Endothelial cell of umbilical vein (primary cell): ENCODE results near the gene INPP5A.

Experiments
- CTCF ChIP-seq, 2 donors: IDR thresholded peaks; 1 replicate in 1 of 2; 2 replicates in 1 of 2; pipeline ENCODE4 v1.5.1; 2011; ENCODE audit warnings: low read length in 2 of 2, mild to moderate bottlenecking in 2 of 2, moderate library complexity in 2 of 2, control low read depth in 1 of 2, inconsistent platforms in 1 of 2, low read depth in 1 of 2; ENCODE audit not compliant: insufficient read depth in 1 of 2; ENCODE audit errors: extremely low read depth in 1 of 2
- MAX ChIP-seq: IDR thresholded peaks from 2 replicates; pipeline ENCODE4 v1.6.1; 2011; ENCODE audit not compliant: insufficient read depth, insufficient read length
- POLR2A ChIP-seq: IDR thresholded peaks from 2 replicates; pipeline ENCODE4 v1.6.1; 2012; ENCODE audit warnings: low read depth, mild to moderate bottlenecking, control low read depth, low read length

- TF ChIP-seq MAX (no peak), POLR2A (no peak), CTCF (IDR thresholded peaks at IDR 0.05; ENCODE audit: extremely low read depth in 1 of 2, insufficient read depth in 1 of 2, low read depth in 1 of 2, low read length in 2 of 2) (no peak)
Measured at GRCh38 chr10:132809232-132810140, 271.9 kb downstream of the INPP5A start.
